ENCODE measurements around the gene ADPRM.

GRCh38 chr17:10725262-10725661, 27.9 kb downstream of the ADPRM start:
- TF ChIP-seq CTCF (optimal IDR thresholded peaks at IDR 0.05 in 1 of 3, IDR thresholded peaks at IDR 0.05 in 1 of 3, conservative IDR thresholded peaks at IDR 0.05 in 1 of 3; ENCODE audit: extremely low read depth in 1 of 3, insufficient read depth in 2 of 3, low read length in 3 of 3) (no peak), EZH2 (IDR thresholded peaks at IDR 0.05; ENCODE audit: low read length) (no peak)
